Tibial nerve (tissue), 4 donors: Measurements from ENCODE around the gene KRT86. TPM values are rescaled to one million over a fixed set of nuclear protein-coding genes. Genes with fewer than 3 reads are reported as not detected.

Source experiments
- DNase-seq, 2 donors: peaks; one replicate each; pipeline ENCODE4 v3.0.0-alpha.2; 2019; ENCODE audit warnings: low spot score in 2 of 2
- H3K27ac ChIP-seq, 4 donors: fragments of 200-600 bp; sonication (generic) in 3 of 4; one replicate each; pipeline ENCODE4 v1.5.1; 2017 to 2019; ENCODE audit warnings: mild to moderate bottlenecking in 1 of 4
- H3K27me3 ChIP-seq, 2 donors: fragments of 200-600 bp; sonication (generic) in 1 of 2; one replicate each; pipeline versions ENCODE4 v1.5.1 to v1.6.0; 2017 to 2019
- H3K36me3 ChIP-seq, 3 donors: fragments of 200-600 bp; sonication (generic); one replicate each; pipeline ENCODE4 v1.5.1; 2018 to 2019
- H3K4me1 ChIP-seq, 4 donors: fragments of 200-600 bp; sonication (generic) in 3 of 4; one replicate each; pipeline ENCODE4 v1.5.1; 2017 to 2019
- H3K4me3 ChIP-seq, 4 donors: fragments of 200-600 bp; sonication (generic) in 3 of 4; one replicate each; pipeline ENCODE4 v1.5.1; 2017 to 2019; ENCODE audit warnings: mild to moderate bottlenecking in 1 of 4, moderate library complexity in 1 of 4
- H3K9me3 ChIP-seq, 4 donors: fragments of 200-600 bp; sonication (generic) in 3 of 4; one replicate each; pipeline ENCODE4 v1.5.1; 2017 to 2019
- EP300 ChIP-seq, 2 donors: sonication (generic); formaldehyde crosslinking; IDR thresholded peaks; one replicate each; pipeline ENCODE4 v1.6.1; 2017; ENCODE audit warnings: antibody characterized with exemption in 2 of 2, mild to moderate bottlenecking in 1 of 2
- POLR2A ChIP-seq, 2 donors: fragments of 450-650 bp; IDR thresholded peaks; one replicate each; pipeline ENCODE4 v1.6.1; 2017; ENCODE audit warnings: antibody characterized with exemption in 2 of 2, mild to moderate bottlenecking in 2 of 2, moderate library complexity in 2 of 2
- WGBS, 2 donors: methylation state at CpG; one replicate each; pipeline ENCODE4 v1.1.5; 2018; 5-methylcytosine and 5-hydroxymethylcytosine counted together
- total RNA-seq, 4 donors: library from RNA; depleted of rRNA; stranded (reverse); fragments of >200 nt; gene quantifications; one replicate each; pipeline ENCODE4 v1.1.0, GENCODE V29; 2016
- TF ChIP-seq, protein P1 (sequence below), 5 experiments: fragments of 200-600 bp in 3 of 5; fragments of 450-650 bp in 2 of 5; sonication (generic) in 3 of 5; IDR thresholded peaks; one replicate each; pipeline ENCODE4 v1.5.1; 2016 to 2019; ENCODE audit warnings: antibody characterized with exemption in 5 of 5, mild to moderate bottlenecking in 3 of 5, moderate library complexity in 2 of 5

Gene KRT86
- total RNA-seq, result not detected

DNA sequence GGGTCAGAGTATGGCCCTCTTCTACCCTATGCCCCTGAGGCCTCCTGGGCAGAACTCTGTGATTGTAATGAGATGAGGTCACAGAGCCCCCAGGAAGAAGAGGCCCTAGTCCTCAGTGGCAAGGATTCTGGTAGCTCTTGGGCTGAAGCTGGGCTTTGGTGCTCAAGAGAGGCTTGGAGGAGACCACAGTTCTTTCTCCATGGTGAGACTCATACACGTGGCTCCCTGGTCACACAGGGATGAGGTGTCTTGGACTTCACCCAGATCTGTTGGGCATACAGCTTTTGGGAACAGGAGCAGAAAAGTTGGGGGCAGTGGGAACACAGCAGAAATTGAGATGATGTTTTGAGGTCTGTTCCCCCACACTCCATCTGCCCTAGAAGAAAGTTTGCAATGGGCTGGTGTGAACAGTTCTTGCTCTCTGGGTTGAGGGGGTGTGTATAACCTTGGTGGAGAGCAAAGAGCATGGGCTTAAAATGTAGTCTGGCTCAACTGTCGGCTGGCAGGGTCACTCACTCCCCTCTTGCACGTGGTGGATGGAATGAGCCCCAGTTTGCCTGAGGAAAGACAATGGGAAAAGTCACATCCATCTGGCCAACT lies at the start of gene KRT86:
Gene KRT86 (plus strand): TSS at position 125 of the 600 bp plus-strand sequence. CDS start 27,272 bp downstream, outside the sequence.
- DNase-seq, result no peak
- 67 to 77% methylated on average over 3 of the region's 3 CpGs for WGBS, 2 donors
- TF ChIP-seq, protein P1, sequence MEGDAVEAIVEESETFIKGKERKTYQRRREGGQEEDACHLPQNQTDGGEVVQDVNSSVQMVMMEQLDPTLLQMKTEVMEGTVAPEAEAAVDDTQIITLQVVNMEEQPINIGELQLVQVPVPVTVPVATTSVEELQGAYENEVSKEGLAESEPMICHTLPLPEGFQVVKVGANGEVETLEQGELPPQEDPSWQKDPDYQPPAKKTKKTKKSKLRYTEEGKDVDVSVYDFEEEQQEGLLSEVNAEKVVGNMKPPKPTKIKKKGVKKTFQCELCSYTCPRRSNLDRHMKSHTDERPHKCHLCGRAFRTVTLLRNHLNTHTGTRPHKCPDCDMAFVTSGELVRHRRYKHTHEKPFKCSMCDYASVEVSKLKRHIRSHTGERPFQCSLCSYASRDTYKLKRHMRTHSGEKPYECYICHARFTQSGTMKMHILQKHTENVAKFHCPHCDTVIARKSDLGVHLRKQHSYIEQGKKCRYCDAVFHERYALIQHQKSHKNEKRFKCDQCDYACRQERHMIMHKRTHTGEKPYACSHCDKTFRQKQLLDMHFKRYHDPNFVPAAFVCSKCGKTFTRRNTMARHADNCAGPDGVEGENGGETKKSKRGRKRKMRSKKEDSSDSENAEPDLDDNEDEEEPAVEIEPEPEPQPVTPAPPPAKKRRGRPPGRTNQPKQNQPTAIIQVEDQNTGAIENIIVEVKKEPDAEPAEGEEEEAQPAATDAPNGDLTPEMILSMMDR (IDR thresholded peaks at IDR 0.05), result no peak
- TF ChIP-seq EP300 (IDR thresholded peaks at IDR 0.05) (no peak), POLR2A (IDR thresholded peaks at IDR 0.05) (no peak)
- peaks cover 0 to 12% (median 3%) of the 10 kb centered on the region in 4 donors for H3K4me1 ChIP-seq
- H3K4me3 ChIP-seq, result no peak within 1 kb of the TSS
- H3K36me3 ChIP-seq, result no peaks in the 10 kb centered on the region
- H3K9me3 ChIP-seq, result no peaks in the 10 kb centered on the region
- H3K27me3 ChIP-seq, result peaks cover 0 to 10% of the 10 kb centered on the region in 2 donors
- no peak within 1 kb of the TSS for H3K27ac ChIP-seq

DNA sequence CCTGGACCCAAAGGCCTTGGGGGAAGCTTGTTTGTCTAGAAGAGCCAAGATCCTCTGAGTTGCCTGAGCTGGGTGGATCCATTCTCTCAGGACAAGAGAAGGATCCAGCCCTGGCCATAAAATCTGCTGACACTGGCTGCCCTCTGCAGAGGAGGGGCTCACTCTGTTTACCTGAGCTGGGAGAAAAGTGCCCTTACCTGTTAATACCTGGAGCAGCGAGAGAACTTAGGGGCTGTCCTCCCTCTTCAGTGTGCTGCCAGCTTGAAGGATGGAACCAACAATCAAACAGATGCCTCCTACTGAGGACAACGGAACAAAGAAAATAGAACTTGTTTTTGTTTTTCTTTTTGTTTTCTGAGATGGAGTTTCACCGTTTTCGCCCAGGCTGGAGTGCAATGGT lies 48.7 kb upstream of the KRT86 start:
- H3K36me3 ChIP-seq, result no peaks in the 10 kb centered on the region
- peaks cover 0 to 5% (median 0%) of the 10 kb centered on the region in 4 donors for H3K4me1 ChIP-seq
- WGBS, 2 donors, result 88 to 92% methylated on average over 4 of the region's 4 CpGs
- no peak for TF ChIP-seq POLR2A (IDR thresholded peaks at IDR 0.05)
- no peak for TF ChIP-seq EP300 (IDR thresholded peaks at IDR 0.05)
- TF ChIP-seq, protein P1 (IDR thresholded peaks at IDR 0.05), result no peak
- no peak for DNase-seq
- H3K9me3 ChIP-seq, result peaks cover 0 to 8% (median 1%) of the 10 kb centered on the region in 4 donors
- peaks cover 0 to 20% of the 10 kb centered on the region in 2 donors for H3K27me3 ChIP-seq
- H3K4me3 ChIP-seq, result no peak overlapping the region
- no peak overlapping the region for H3K27ac ChIP-seq

DNA sequence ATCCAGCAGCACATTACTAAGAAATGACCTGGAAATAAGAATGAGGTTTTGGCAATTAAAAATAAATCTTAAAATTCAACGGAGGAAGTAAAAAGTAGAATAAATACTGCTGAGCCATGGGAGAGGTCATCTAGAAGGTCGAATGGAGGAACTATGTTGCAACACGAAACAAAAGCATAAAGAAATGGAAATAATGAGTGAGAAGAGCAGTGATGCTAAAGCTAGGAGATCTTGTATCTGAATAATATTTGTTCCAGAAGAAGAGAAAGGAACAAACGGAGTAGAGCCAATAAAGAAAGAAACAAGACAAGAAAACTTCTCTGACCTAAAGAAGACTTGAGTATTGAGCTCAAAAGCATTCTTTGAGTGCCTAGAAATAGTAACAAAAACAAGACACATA lies 48.0 kb upstream of the KRT86 start:
- peaks cover 0 to 19% of the 10 kb centered on the region in 2 donors for H3K27me3 ChIP-seq
- H3K9me3 ChIP-seq, result peaks cover 0 to 8% (median 1%) of the 10 kb centered on the region in 4 donors
- no peak overlapping the region for H3K27ac ChIP-seq
- peaks cover 0 to 7% (median 0%) of the 10 kb centered on the region in 4 donors for H3K4me1 ChIP-seq
- TF ChIP-seq POLR2A (IDR thresholded peaks at IDR 0.05), result no peak
- TF ChIP-seq, protein P1 (IDR thresholded peaks at IDR 0.05), result no peak
- no peak for TF ChIP-seq EP300 (IDR thresholded peaks at IDR 0.05)
- WGBS, 2 donors, result 45 to 50% methylated on average over 4 of the region's 4 CpGs
- no peaks in the 10 kb centered on the region for H3K36me3 ChIP-seq
- no peak for DNase-seq
- no peak overlapping the region for H3K4me3 ChIP-seq

DNA sequence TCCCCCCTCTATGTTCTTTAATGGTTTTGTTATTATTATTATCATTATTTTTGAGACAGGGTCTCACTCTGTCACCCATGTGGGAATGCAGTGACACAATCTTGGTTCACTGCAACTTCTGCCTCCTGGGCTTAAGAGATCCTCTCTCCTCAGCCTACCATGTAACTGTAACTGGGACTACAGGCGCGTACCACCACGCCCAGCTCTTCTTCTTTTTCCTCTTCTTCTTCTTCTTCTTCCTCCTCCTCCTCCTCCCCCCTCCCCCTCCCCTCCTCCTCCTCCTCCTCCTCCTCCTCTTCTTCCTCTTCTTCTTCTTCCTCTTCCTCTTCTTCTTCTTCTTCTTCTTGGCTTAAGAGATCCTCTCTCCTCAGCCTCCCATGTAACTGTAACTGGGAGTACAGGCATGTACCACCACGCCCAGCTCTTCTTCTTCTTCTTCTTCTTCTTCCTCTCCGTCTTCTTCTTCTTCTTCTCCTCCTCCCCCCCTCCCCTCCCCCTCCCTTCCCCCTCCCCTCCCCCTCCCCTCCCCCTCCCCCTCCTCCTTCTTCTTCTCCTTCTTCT lies 46.8 kb upstream of the KRT86 start:
- Histone ChIP-seq H3K4me3 (no peak overlapping the region), H3K27ac (no peak overlapping the region), H3K4me1 (peaks cover 0 to 19% (median 2%) of the 10 kb centered on the region in 4 donors), H3K36me3 (no peaks in the 10 kb centered on the region), H3K27me3 (peaks cover 0 to 18% of the 10 kb centered on the region in 2 donors), H3K9me3 (peaks cover 0 to 8% (median 1%) of the 10 kb centered on the region in 4 donors)
- WGBS, 2 donors, result 68% methylated on average over 5 of the region's 5 CpGs
- no peak for DNase-seq
- no peak for TF ChIP-seq EP300 (IDR thresholded peaks at IDR 0.05)
- no peak for TF ChIP-seq POLR2A (IDR thresholded peaks at IDR 0.05)
- TF ChIP-seq, protein P1 (IDR thresholded peaks at IDR 0.05), result no peak

DNA sequence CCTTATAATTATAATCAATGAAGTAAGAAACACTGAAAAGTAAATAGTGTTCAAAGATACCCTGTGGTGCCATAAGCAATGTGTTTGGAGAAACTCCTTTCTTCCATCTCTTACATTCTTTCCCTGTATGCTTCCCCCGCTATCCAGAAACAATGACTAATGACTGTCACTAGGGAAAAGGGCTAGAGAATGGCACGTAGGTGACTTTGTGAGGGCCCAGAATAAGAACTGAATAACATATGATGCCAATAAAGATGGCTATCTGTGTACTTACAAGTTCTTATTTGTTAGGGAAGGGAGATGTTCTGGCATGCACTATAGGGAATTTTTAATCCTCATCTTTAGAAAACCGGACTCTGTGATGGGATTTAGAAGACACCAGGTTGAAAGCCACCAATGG lies 46.1 kb upstream of the KRT86 start:
- no peak for DNase-seq
- Histone ChIP-seq H3K27me3 (peaks cover 0 to 25% of the 10 kb centered on the region in 2 donors), H3K36me3 (no peaks in the 10 kb centered on the region), H3K27ac (no peak overlapping the region), H3K4me3 (no peak overlapping the region), H3K4me1 (peaks cover 0 to 26% (median 2%) of the 10 kb centered on the region in 4 donors), H3K9me3 (peaks cover 0 to 8% (median 1%) of the 10 kb centered on the region in 4 donors)
- TF ChIP-seq, protein P1 (IDR thresholded peaks at IDR 0.05), result no peak
- TF ChIP-seq EP300 (IDR thresholded peaks at IDR 0.05) (no peak), POLR2A (IDR thresholded peaks at IDR 0.05) (no peak)
- 64 to 67% methylated on average over 3 of the region's 3 CpGs for WGBS, 2 donors
